Neural progenitor cell (in vitro differentiated cells): ENCODE measurements around the gene HABP4. TPM values are rescaled to one million over a fixed set of nuclear protein-coding genes. Genes with fewer than 3 reads are reported as not detected.

Experiments used
- DNase-seq: peaks from one replicate; pipeline ENCODE4 v3.0.0-alpha.2; 2016; ENCODE audit warnings: low spot score
- H2AFZ ChIP-seq: fragments of 200-600 bp; sonication (generic); replicated peaks from 2 replicates; pipeline ENCODE4 v1.6.1; 2016; ENCODE audit warnings: antibody characterized with exemption
- H3F3A ChIP-seq: fragments of 200-600 bp; sonication (generic); 2 replicates; pipeline ENCODE4 v1.6.1; 2016; ENCODE audit warnings: antibody characterized with exemption, low read depth
- H3K27ac ChIP-seq: fragments of 200-600 bp; sonication (generic); 2 replicates; pipeline ENCODE4 v1.5.1; 2016; ENCODE audit warnings: mild to moderate bottlenecking
- H3K27me3 ChIP-seq: fragments of 200-600 bp; sonication (generic); 2 replicates; pipeline ENCODE4 v1.6.1; 2016; ENCODE audit warnings: mild to moderate bottlenecking, moderate library complexity
- H3K36me3 ChIP-seq: fragments of 200-600 bp; sonication (generic); 2 replicates; pipeline ENCODE4 v1.5.1; 2016
- H3K4me1 ChIP-seq: fragments of 200-600 bp; sonication (generic); 2 replicates; pipeline ENCODE4 v1.6.1; 2016; ENCODE audit warnings: mixed run types
- H3K4me2 ChIP-seq: fragments of 200-600 bp; sonication (generic); 2 replicates; pipeline ENCODE4 v1.6.1; 2016
- H3K4me3 ChIP-seq: fragments of 200-600 bp; sonication (generic); 2 replicates; pipeline ENCODE4 v1.5.1; 2016
- H3K79me2 ChIP-seq: fragments of 200-600 bp; sonication (generic); 2 replicates; pipeline ENCODE4 v1.6.1; 2016; ENCODE audit warnings: low read depth
- H3K9ac ChIP-seq: fragments of 200-600 bp; sonication (generic); 2 replicates; pipeline ENCODE4 v1.6.1; 2016
- H3K9me3 ChIP-seq: fragments of 200-600 bp; sonication (generic); 2 replicates; pipeline ENCODE4 v1.5.1; 2016; ENCODE audit warnings: low read depth
- H4K20me1 ChIP-seq: fragments of 200-600 bp; sonication (generic); 2 replicates; pipeline ENCODE4 v1.6.1; 2016; ENCODE audit warnings: low read depth
- H3K27ac Mint-ChIP-seq: 3 replicates; pipeline ENCODE4 v1.8.0; 2021; ENCODE audit warnings: mixed read lengths
- H3K27me3 Mint-ChIP-seq: 2 replicates; pipeline ENCODE4 v1.8.0; 2022; ENCODE audit warnings: low read depth, mild to moderate bottlenecking, inconsistent platforms, moderate library complexity, mixed read lengths; ENCODE audit not compliant: insufficient read depth
- H3K36me3 Mint-ChIP-seq: 3 replicates; pipeline ENCODE4 v1.8.0; 2021; ENCODE audit warnings: mixed read lengths
- H3K4me1 Mint-ChIP-seq: 3 replicates; pipeline ENCODE4 v1.8.0; 2021; ENCODE audit warnings: mixed read lengths
- H3K4me3 Mint-ChIP-seq: 3 replicates; pipeline ENCODE4 v1.8.0; 2021; ENCODE audit warnings: mild to moderate bottlenecking, moderate library complexity, mixed read lengths
- H3K9me3 Mint-ChIP-seq: 3 replicates; pipeline ENCODE4 v1.8.0; 2020; ENCODE audit warnings: mixed read lengths
- EZH2 ChIP-seq: fragments of 200-600 bp; sonication (generic); IDR thresholded peaks from 2 replicates; pipeline ENCODE4 v1.6.1; 2017; ENCODE audit warnings: antibody characterized with exemption, mild to moderate bottlenecking, moderate library complexity
- EZH2phosphoT487 ChIP-seq: fragments of 200-600 bp; sonication (generic); IDR thresholded peaks from 2 replicates; pipeline ENCODE4 v1.6.1; 2017; ENCODE audit warnings: antibody characterized with exemption
- total RNA-seq: library from RNA; depleted of rRNA; stranded (reverse); fragments of >200 nt; gene quantifications from 2 replicates; pipeline ENCODE4 v1.2.3, GENCODE V29; 2015; ENCODE audit warnings: low replicate concordance
- TF ChIP-seq, protein P1 (sequence below): fragments of 200-600 bp; sonication (generic); IDR thresholded peaks from 2 replicates; pipeline ENCODE4 v1.5.1; 2017; ENCODE audit warnings: antibody characterized with exemption, mild to moderate bottlenecking

Gene HABP4
- total RNA-seq, 1 donor from 2014 or later, result 12.3 TPM

DNA sequence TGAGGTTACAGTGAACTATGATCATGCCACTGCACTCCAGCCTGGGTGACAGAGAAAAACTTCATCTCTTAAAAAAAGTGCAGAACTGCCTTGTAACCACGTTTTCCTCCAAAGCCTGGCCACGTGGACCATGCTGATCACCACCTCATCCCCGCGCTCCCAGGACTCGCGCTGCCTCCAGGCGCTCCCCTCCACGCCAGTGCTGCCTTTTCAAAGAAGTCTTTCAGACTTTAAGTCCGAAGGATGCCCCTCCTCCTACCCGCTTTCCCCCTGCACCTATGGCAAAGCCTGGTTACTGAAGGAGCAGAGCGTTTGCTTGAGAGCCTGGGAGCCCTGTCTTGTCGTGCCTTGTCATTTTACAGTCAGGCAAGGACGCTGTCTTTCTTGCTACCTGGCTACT, 43.8 kb downstream of the HABP4 start:
- peak; percentile 59 for DNase-seq
- peaks cover 13% of the 10 kb centered on the region for H3K36me3 Mint-ChIP-seq
- no peak overlapping the region for H3K4me3 Mint-ChIP-seq

DNA sequence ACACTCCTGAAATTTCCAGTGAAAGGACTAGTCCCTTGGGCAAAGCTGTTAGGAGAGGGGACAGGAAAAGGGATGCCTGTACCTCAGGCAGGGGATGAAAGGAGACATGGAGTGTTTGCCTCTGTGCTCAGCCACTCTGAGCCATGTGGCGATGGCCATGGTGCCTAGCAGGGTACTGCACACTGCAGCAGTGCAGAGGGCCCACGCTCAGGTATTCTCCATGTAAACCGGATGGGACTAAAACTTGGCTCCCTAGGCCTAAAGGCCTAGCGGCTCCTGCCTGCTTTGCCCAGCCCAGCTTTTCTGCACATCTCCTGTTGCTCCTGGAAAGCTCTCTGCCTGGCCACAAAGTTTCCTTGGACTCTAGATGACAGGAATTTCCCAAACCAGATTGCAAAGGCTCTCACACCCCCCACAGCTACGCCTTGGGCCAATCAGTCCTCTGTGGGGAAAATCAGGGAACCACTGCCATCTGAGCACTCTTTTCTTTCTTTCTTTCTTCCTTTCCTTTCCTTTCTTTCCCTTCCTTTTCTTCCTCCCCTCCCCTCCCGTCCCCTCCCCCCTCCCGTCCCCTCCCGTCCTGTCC, 44.3 kb downstream of the HABP4 start:
- Mint-ChIP-seq H3K36me3 (peaks cover 11% of the 10 kb centered on the region), H3K4me1 (peaks cover 11% of the 10 kb centered on the region), H3K4me3 (no peak overlapping the region), H3K27me3 (peaks cover 5% of the 10 kb centered on the region), H3K9me3 (no peaks in the 10 kb centered on the region), H3K27ac (no peak overlapping the region)
- H2AFZ ChIP-seq, result no peak overlapping the region
- H3K9me3 ChIP-seq, result no peaks in the 10 kb centered on the region
- H3K27ac ChIP-seq, result peak overlapping the region; percentile 70
- no peaks in the 10 kb centered on the region for H3K36me3 ChIP-seq
- no peak overlapping the region for H3K4me3 ChIP-seq
- H3K4me2 ChIP-seq, result no peak overlapping the region
- H3K4me1 ChIP-seq, result peaks cover 12% of the 10 kb centered on the region
- H3K9ac ChIP-seq, result no peak overlapping the region
- no peak for DNase-seq
- no peaks in the 10 kb centered on the region for H3K79me2 ChIP-seq
- no peaks in the 10 kb centered on the region for H3F3A ChIP-seq
- TF ChIP-seq, protein P1, sequence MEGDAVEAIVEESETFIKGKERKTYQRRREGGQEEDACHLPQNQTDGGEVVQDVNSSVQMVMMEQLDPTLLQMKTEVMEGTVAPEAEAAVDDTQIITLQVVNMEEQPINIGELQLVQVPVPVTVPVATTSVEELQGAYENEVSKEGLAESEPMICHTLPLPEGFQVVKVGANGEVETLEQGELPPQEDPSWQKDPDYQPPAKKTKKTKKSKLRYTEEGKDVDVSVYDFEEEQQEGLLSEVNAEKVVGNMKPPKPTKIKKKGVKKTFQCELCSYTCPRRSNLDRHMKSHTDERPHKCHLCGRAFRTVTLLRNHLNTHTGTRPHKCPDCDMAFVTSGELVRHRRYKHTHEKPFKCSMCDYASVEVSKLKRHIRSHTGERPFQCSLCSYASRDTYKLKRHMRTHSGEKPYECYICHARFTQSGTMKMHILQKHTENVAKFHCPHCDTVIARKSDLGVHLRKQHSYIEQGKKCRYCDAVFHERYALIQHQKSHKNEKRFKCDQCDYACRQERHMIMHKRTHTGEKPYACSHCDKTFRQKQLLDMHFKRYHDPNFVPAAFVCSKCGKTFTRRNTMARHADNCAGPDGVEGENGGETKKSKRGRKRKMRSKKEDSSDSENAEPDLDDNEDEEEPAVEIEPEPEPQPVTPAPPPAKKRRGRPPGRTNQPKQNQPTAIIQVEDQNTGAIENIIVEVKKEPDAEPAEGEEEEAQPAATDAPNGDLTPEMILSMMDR, result no peak
- TF ChIP-seq EZH2 (no peak), EZH2phosphoT487 (no peak)
- H3K27me3 ChIP-seq, result no peaks in the 10 kb centered on the region
- H4K20me1 ChIP-seq, result no peaks in the 10 kb centered on the region

More for the DNA sequence above, 43.8 kb downstream of the HABP4 start:
- no peaks in the 10 kb centered on the region for H4K20me1 ChIP-seq
- peaks cover 8% of the 10 kb centered on the region for H3K4me1 ChIP-seq
- H3F3A ChIP-seq, result no peaks in the 10 kb centered on the region
- Mint-ChIP-seq H3K9me3 (no peaks in the 10 kb centered on the region), H3K27me3 (peaks cover 5% of the 10 kb centered on the region), H3K27ac (peak overlapping the region; percentile 59), H3K4me1 (peaks cover 11% of the 10 kb centered on the region)
- peak overlapping the region; percentile 70 for H3K27ac ChIP-seq
- H2AFZ ChIP-seq, result no peak overlapping the region
- H3K4me3 ChIP-seq, result no peak overlapping the region
- H3K27me3 ChIP-seq, result no peaks in the 10 kb centered on the region
- H3K4me2 ChIP-seq, result no peak overlapping the region
- H3K79me2 ChIP-seq, result no peaks in the 10 kb centered on the region
- H3K9ac ChIP-seq, result no peak overlapping the region
- no peaks in the 10 kb centered on the region for H3K36me3 ChIP-seq
- no peaks in the 10 kb centered on the region for H3K9me3 ChIP-seq
- TF ChIP-seq, protein P1, result no peak
- no peak for TF ChIP-seq EZH2phosphoT487
- TF ChIP-seq EZH2, result no peak

DNA sequence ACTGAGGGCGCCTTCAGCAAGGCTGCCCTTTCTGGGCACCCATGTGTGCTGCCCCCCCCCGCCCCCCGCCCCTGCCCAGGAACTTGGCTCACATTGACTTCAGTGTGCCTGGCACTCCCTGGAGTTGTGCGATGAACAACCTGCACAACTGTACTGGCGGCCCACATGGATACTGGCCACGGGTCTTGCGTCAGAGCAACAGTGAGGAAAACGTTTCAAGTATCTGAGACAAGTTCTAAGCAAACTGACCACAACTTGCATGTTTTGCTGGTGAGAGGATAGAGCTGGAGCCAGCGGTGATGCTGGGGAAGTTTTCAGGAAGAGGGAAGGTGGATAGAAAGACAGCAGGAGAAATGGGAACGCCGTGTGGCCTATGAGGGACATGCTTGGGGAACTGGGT, 45.4 kb downstream of the HABP4 start:
- no peaks in the 10 kb centered on the region for H4K20me1 ChIP-seq
- no peak overlapping the region for H3K4me2 ChIP-seq
- Mint-ChIP-seq H3K27me3 (peaks cover 3% of the 10 kb centered on the region), H3K36me3 (peaks cover 4% of the 10 kb centered on the region), H3K4me3 (no peak overlapping the region), H3K27ac (no peak overlapping the region), H3K9me3 (no peaks in the 10 kb centered on the region), H3K4me1 (peaks cover 8% of the 10 kb centered on the region)
- DNase-seq, result no peak
- no peaks in the 10 kb centered on the region for H3K27me3 ChIP-seq
- no peak for TF ChIP-seq EZH2phosphoT487
- no peak for TF ChIP-seq EZH2
- TF ChIP-seq, protein P1, result no peak
- no peak overlapping the region for H3K27ac ChIP-seq
- H3K4me1 ChIP-seq, result peaks cover 12% of the 10 kb centered on the region
- H2AFZ ChIP-seq, result no peak overlapping the region
- no peaks in the 10 kb centered on the region for H3K36me3 ChIP-seq
- no peak overlapping the region for H3K9ac ChIP-seq
- H3K4me3 ChIP-seq, result no peak overlapping the region
- H3K9me3 ChIP-seq, result no peaks in the 10 kb centered on the region
- no peaks in the 10 kb centered on the region for H3K79me2 ChIP-seq
- no peaks in the 10 kb centered on the region for H3F3A ChIP-seq
